GM23248 (cell line): ENCODE data around the gene URB2. TPM values are rescaled to one million over a fixed set of nuclear protein-coding genes. Genes with fewer than 3 reads are reported as not detected.
"Not testable (repeated sequence)": the region's sequence is repeated elsewhere in the genome, so short reads cannot be mapped to it uniquely, and the experiment has no call there.

Experiments used
- DNase-seq: peaks from one replicate; pipeline ENCODE4 v3.0.0-alpha.2; 2015
- H2AFZ ChIP-seq: fragments of 200-600 bp; sonication (generic); 2 replicates; pipeline ENCODE4 v1.6.1; 2016; ENCODE audit warnings: antibody characterized with exemption
- H3F3A ChIP-seq: fragments of 200-600 bp; sonication (generic); 2 replicates; pipeline ENCODE4 v1.6.1; 2016; ENCODE audit warnings: mild to moderate bottlenecking, antibody characterized with exemption, mixed run types; ENCODE audit not compliant: insufficient read depth
- H3K27ac ChIP-seq: fragments of 200-600 bp; sonication (generic); 2 replicates; pipeline ENCODE4 v1.5.1; 2016; ENCODE audit warnings: mild to moderate bottlenecking
- H3K27me3 ChIP-seq: fragments of 200-600 bp; sonication (generic); replicated peaks from 2 replicates; pipeline ENCODE4 v1.6.1; 2016; ENCODE audit warnings: mild to moderate bottlenecking; ENCODE audit not compliant: insufficient read depth
- H3K36me3 ChIP-seq: fragments of 200-600 bp; sonication (generic); 2 replicates; pipeline ENCODE4 v1.6.1; 2016; ENCODE audit warnings: low read depth, mild to moderate bottlenecking
- H3K4me1 ChIP-seq: fragments of 200-600 bp; sonication (generic); 2 replicates; pipeline ENCODE4 v1.6.1; 2016; ENCODE audit warnings: mild to moderate bottlenecking; ENCODE audit not compliant: insufficient read depth
- H3K4me2 ChIP-seq: fragments of 200-600 bp; sonication (generic); one replicate; pipeline ENCODE4 v1.6.1; 2016; ENCODE audit warnings: mild to moderate bottlenecking; ENCODE audit not compliant: unreplicated experiment
- H3K4me3 ChIP-seq: fragments of 200-600 bp; sonication (generic); 2 replicates; pipeline ENCODE4 v1.5.1; 2016; ENCODE audit warnings: mild to moderate bottlenecking
- H3K79me2 ChIP-seq: fragments of 200-600 bp; sonication (generic); 2 replicates; pipeline ENCODE4 v1.6.1; 2016; ENCODE audit warnings: mild to moderate bottlenecking; ENCODE audit not compliant: insufficient read depth
- H3K9ac ChIP-seq: fragments of 200-600 bp; sonication (generic); 2 replicates; pipeline ENCODE4 v1.6.1; 2016; ENCODE audit warnings: mild to moderate bottlenecking
- H3K9me2 ChIP-seq: fragments of 200-600 bp; sonication (generic); 2 replicates; pipeline ENCODE4 v1.6.1; 2016; ENCODE audit warnings: mixed run types, mild to moderate bottlenecking, moderate library complexity; ENCODE audit not compliant: insufficient read depth
- H3K9me3 ChIP-seq: fragments of 200-600 bp; sonication (generic); one replicate; pipeline ENCODE4 v1.6.1; 2017; ENCODE audit warnings: low read depth
- H4K20me1 ChIP-seq: fragments of 200-600 bp; sonication (generic); 2 replicates; pipeline ENCODE4 v1.6.0; 2016; ENCODE audit not compliant: insufficient read depth
- EZH2 ChIP-seq: fragments of 200-600 bp; sonication (generic); IDR thresholded peaks from 2 replicates; pipeline ENCODE4 v1.6.1; 2018; ENCODE audit warnings: antibody characterized with exemption, mild to moderate bottlenecking; ENCODE audit not compliant: insufficient read depth, poor library complexity, severe bottlenecking
- EZH2phosphoT487 ChIP-seq: fragments of 200-600 bp; sonication (generic); IDR thresholded peaks from 2 replicates; pipeline ENCODE4 v1.6.1; 2018; ENCODE audit warnings: antibody characterized with exemption, moderate library complexity, mild to moderate bottlenecking, low read depth; ENCODE audit not compliant: insufficient read depth
- WGBS, 2 experiments: methylation state at CpG; one replicate each; pipeline ENCODE4 v1.1.6; 2015 to 2017; ENCODE audit warnings: low lambda C conversion rate in 2 of 2, low coverage in 1 of 2; ENCODE audit errors: missing lambda C conversion rate in 2 of 2; 5-methylcytosine and 5-hydroxymethylcytosine counted together
- in situ Hi-C: fragments of 300-500 bp; cut with MboI; formaldehyde crosslinking; loops from 2 replicates; pipeline ENCODE4 v1.15.0; 2020
- polyA plus RNA-seq: library from polyadenylated mRNA; unstranded; fragments of >200 nt; fragmentation: Nextera tagmentation; extraction: Ambion mirVana; gene quantifications from 2 replicates; pipeline ENCODE4 v1.2.1, GENCODE V29; 2016
- total RNA-seq: library from RNA; depleted of rRNA; stranded (reverse); fragments of >200 nt; shearing (Covaris generic); gene quantifications from 2 replicates; pipeline ENCODE4 v1.2.3, GENCODE V29; 2014

Gene URB2
- total and polyA plus RNA-seq, 2 experiments from 2014 or later = 3.3 to 6.3 TPM

GRCh38 chr1:229621663-229622062, 4.4 kb upstream of the URB2 start:
- Histone ChIP-seq H4K20me1 (peaks cover 11% of the 10 kb centered on the region; the same call in 1 of the 2 replicates), H3K27ac (peak overlapping the region; percentile 43), H3K9ac (no peak overlapping the region), H3K4me2 (peak overlapping the region; percentile 40), H3K79me2 (peaks cover 93% of the 10 kb centered on the region), H3K36me3 (no peaks in the 10 kb centered on the region), H3K4me1 (peaks cover 26% of the 10 kb centered on the region), H2AFZ (no peak overlapping the region), H3K9me2 (no peaks in the 10 kb centered on the region), H3K27me3 (no peaks in the 10 kb centered on the region), H3F3A (peaks cover 22% of the 10 kb centered on the region), H3K4me3 (no peak overlapping the region), H3K9me3 (no peaks in the 10 kb centered on the region)
- DNase-seq = peak; percentile 41
- TF ChIP-seq EZH2 = no peak
- TF ChIP-seq EZH2phosphoT487 = no peak
- 66 to 69% methylated on average over 2 of the region's 2 CpGs for WGBS, 2 experiments
- in situ Hi-C loops = no loop called here

GRCh38 chr1:229622641-229623120, 3.4 kb upstream of the URB2 start:
- DNase-seq, H3K4me3 ChIP-seq, in situ Hi-C loops, H3K27me3 ChIP-seq, H3K9me3 ChIP-seq, H3K36me3 ChIP-seq, H3K9me2 ChIP-seq, H3K9ac ChIP-seq, H3K27ac ChIP-seq, H3K4me2 ChIP-seq, H2AFZ ChIP-seq: not testable (repeated sequence)
- WGBS, 2 experiments = 96% methylated on average over 10 of the region's 10 CpGs
- Histone ChIP-seq H3K4me1 (peaks cover 34% of the 10 kb centered on the region), H3K79me2 (peaks cover 93% of the 10 kb centered on the region), H4K20me1 (peaks cover 11% of the 10 kb centered on the region; the same call in 1 of the 2 replicates), H3F3A (peaks cover 26% of the 10 kb centered on the region)

GRCh38 chr1:229623225-229623624, 2.8 kb upstream of the URB2 start:
- no peaks in the 10 kb centered on the region for H3K36me3 ChIP-seq
- H3K79me2 ChIP-seq = peaks cover 93% of the 10 kb centered on the region
- no peak for DNase-seq
- in situ Hi-C loops = no loop called here
- peaks cover 34% of the 10 kb centered on the region for H3K4me1 ChIP-seq
- 87 to 88% methylated on average over 5 of the region's 5 CpGs for WGBS, 2 experiments
- no peak overlapping the region for H3K4me2 ChIP-seq
- H3K27me3 ChIP-seq = no peaks in the 10 kb centered on the region
- no peak overlapping the region for H3K9ac ChIP-seq
- peaks cover 26% of the 10 kb centered on the region for H3F3A ChIP-seq
- H4K20me1 ChIP-seq = peaks cover 11% of the 10 kb centered on the region; the same call in 1 of the 2 replicates
- no peak overlapping the region for H3K4me3 ChIP-seq
- no peak overlapping the region for H3K27ac ChIP-seq
- no peaks in the 10 kb centered on the region for H3K9me3 ChIP-seq
- TF ChIP-seq EZH2phosphoT487 (no peak), EZH2 (no peak)
- no peak overlapping the region for H2AFZ ChIP-seq
- H3K9me2 ChIP-seq = no peaks in the 10 kb centered on the region

GRCh38 chr1:229623838-229624237, 2.2 kb upstream of the URB2 start:
- no peak for TF ChIP-seq EZH2
- TF ChIP-seq EZH2phosphoT487 = no peak

More at GRCh38 chr1:229623838-229624237, 2.2 kb upstream of the URB2 start:
- Histone ChIP-seq H4K20me1 (peaks cover 11% of the 10 kb centered on the region; the same call in 1 of the 2 replicates), H3K27me3 (no peaks in the 10 kb centered on the region), H3K79me2 (peaks cover 93% of the 10 kb centered on the region), H3K4me1 (peaks cover 34% of the 10 kb centered on the region), H3K9ac (no peak overlapping the region), H3K27ac (no peak overlapping the region), H3K9me2 (no peaks in the 10 kb centered on the region), H2AFZ (no peak overlapping the region), H3K9me3 (no peaks in the 10 kb centered on the region), H3F3A (peaks cover 26% of the 10 kb centered on the region), H3K4me3 (no peak overlapping the region), H3K4me2 (peak overlapping the region; percentile 94), H3K36me3 (no peaks in the 10 kb centered on the region)
- WGBS, 2 experiments = 50 to 57% methylated on average over 1 of the region's 1 CpG
- DNase-seq = no peak
- in situ Hi-C loops = no loop called here
